ENCODE measurements around the gene MFSD2A. TPM values are rescaled to one million over a fixed set of nuclear protein-coding genes. Genes with fewer than 3 reads are reported as not detected.

Gene MFSD2A
- total RNA-seq (2014; rRNA removed) (8.6 and 12.1 TPM in 2 replicates), Bru-seq, nascent RNA (percentile 48 among the genes with signal in this experiment), BruChase-seq, experiment 1, labeled RNA remaining after a 6-hour chase (percentile 57 among the genes with signal in this experiment), BruChase-seq, experiment 2, labeled RNA remaining after a 2-hour chase (percentile 39 among the genes with signal in this experiment)
- long read RNA-seq, partial matches to known transcripts, result 0 of 1 reads
- long read RNA-seq, other reads (novel, unspliced or antisense), result 0 of 1 reads

DNA sequence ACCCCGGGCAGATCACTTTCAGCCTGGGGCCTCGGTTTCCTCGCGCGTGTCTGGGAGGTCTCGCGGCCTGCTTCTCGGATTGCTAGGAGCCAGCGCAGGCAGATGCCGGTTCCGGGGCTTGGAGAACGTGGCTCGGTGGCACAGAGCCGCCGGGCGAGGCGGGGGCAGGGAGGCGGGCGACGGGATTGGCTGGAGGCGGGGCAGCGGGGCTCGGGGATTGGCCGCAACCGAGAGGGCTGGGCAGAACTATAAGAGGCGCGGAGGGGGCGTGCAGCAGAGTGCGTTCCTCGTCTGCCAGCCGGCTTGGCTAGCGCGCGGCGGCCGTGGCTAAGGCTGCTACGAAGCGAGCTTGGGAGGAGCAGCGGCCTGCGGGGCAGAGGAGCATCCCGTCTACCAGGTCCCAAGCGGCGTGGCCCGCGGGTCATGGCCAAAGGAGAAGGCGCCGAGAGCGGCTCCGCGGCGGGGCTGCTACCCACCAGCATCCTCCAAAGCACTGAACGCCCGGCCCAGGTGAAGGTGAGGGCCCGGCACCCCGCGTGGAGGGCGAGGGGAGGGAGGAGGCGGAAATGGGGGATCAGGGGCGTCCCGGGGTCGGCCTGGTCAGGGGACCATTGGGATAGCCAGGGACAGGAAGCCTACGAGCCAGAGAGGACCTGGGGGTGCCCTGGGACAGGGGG, at the start of gene MFSD2A:
TSS of gene MFSD2A (plus strand) at position 276 of the 677 bp plus-strand sequence. CDS start at position 424, 148 bp downstream.
- BruUV-seq (replicated peaks), result no TSS peak
- Histone ChIP-seq H3K79me2 (ENCODE audit: low read length) (peaks cover 17% of the 10 kb centered on the region), H3K9me3 (ENCODE audit: low read length) (no peaks in the 10 kb centered on the region), H3K27ac (ENCODE audit: low read length) (peak within 1 kb of the TSS; percentile 4; the same call in 1 of the 2 replicates), H3K4me3 (ENCODE audit: low read length) (peak within 1 kb of the TSS; percentile 88), H3F3A (ENCODE audit: low read length, unreplicated experiment) (no peaks in the 10 kb centered on the region), H3K36me3 (ENCODE audit: low read depth, low read length) (peaks cover 9% of the 10 kb centered on the region; the same call in 1 of the 2 replicates), H4K20me1 (ENCODE audit: low read length) (peaks cover 4% of the 10 kb centered on the region; the same call in 1 of the 2 replicates), H2AFZ (ENCODE audit: low read length) (peak within 1 kb of the TSS; percentile 86), H3K9me2 (replicated peaks; ENCODE audit: low read length) (no peaks in the 10 kb centered on the region), H3K27me3 (ENCODE audit: low read length) (no peaks in the 10 kb centered on the region), H3K4me2 (ENCODE audit: low read length) (peak within 1 kb of the TSS; percentile 99), H3K9ac (ENCODE audit: low read length) (peak within 1 kb of the TSS; percentile 71), H3K4me1 (ENCODE audit: insufficient read depth, low read length) (peaks cover 17% of the 10 kb centered on the region)
- ATAC-seq, result peak; percentile 86
- TF ChIP-seq, protein P1, sequence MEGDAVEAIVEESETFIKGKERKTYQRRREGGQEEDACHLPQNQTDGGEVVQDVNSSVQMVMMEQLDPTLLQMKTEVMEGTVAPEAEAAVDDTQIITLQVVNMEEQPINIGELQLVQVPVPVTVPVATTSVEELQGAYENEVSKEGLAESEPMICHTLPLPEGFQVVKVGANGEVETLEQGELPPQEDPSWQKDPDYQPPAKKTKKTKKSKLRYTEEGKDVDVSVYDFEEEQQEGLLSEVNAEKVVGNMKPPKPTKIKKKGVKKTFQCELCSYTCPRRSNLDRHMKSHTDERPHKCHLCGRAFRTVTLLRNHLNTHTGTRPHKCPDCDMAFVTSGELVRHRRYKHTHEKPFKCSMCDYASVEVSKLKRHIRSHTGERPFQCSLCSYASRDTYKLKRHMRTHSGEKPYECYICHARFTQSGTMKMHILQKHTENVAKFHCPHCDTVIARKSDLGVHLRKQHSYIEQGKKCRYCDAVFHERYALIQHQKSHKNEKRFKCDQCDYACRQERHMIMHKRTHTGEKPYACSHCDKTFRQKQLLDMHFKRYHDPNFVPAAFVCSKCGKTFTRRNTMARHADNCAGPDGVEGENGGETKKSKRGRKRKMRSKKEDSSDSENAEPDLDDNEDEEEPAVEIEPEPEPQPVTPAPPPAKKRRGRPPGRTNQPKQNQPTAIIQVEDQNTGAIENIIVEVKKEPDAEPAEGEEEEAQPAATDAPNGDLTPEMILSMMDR (conservative IDR thresholded peaks at IDR 0.05; ENCODE audit: low read depth, low read length), result no peak
- TF ChIP-seq EZH2 (IDR thresholded peaks at IDR 0.05; ENCODE audit: low read length, unreplicated experiment) (no peak), EZH2phosphoT487 (IDR thresholded peaks at IDR 0.05; ENCODE audit: borderline replicate concordance, low read length) (no peak)
- POLR2A ChIA-PET (ENCODE audit: unreplicated experiment), result interaction anchor here (0.7 kb wide), 1 partner anchor 35 kb away, joined by 3 read pairs; no protein-coding TSS in a partner anchor
- peak; percentile 90 for DNase-seq
- intact Hi-C loops (cut with micrococcal nuclease), result no loop called here
- CTCF ChIA-PET, result interaction anchor here (1.8 kb wide), 1 partner anchor 35 kb away, joined by 19 read pairs; no protein-coding TSS in a partner anchor

DNA sequence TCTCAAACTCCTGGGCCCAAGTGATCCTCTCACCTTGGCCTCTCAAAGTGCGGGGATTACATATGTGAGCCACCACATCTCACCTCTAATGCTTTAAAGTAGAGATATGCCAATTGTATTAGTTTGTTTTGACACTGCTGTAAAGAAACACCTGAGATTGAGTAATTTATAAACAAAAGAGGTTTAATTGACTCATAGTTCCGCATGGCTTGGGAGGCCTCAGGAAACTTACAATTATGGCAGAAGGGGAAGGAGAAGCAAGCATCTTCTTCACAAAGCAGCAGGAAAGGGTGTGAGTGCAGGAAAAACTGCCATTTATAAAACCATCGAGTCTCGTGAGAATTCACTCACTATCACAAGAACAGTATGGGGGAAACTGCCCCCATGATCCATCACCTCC, 49.8 kb upstream of the MFSD2A start:
- no peaks in the 10 kb centered on the region for H4K20me1 ChIP-seq (ENCODE audit: low read length)
- no peak overlapping the region for H2AFZ ChIP-seq (ENCODE audit: low read length)
- 0 out of 2 replicates have a peak, but pooled peaks cover 7% of the 10 kb centered on the region for H3K9me3 ChIP-seq (ENCODE audit: low read length)
- H3K36me3 ChIP-seq (ENCODE audit: low read depth, low read length), result no peaks in the 10 kb centered on the region
- TF ChIP-seq, protein P1 (conservative IDR thresholded peaks at IDR 0.05; ENCODE audit: low read depth, low read length), result no peak
- TF ChIP-seq EZH2phosphoT487 (IDR thresholded peaks at IDR 0.05; ENCODE audit: borderline replicate concordance, low read length) (no peak), EZH2 (IDR thresholded peaks at IDR 0.05; ENCODE audit: low read length, unreplicated experiment) (no peak)
- no peaks in the 10 kb centered on the region for H3K79me2 ChIP-seq (ENCODE audit: low read length)
- H3K9ac ChIP-seq (ENCODE audit: low read length), result no peak overlapping the region
- no peak overlapping the region for H3K4me3 ChIP-seq (ENCODE audit: low read length)
- no peaks in the 10 kb centered on the region for H3K9me2 ChIP-seq (replicated peaks; ENCODE audit: low read length)
- H3K4me1 ChIP-seq (ENCODE audit: insufficient read depth, low read length), result peaks cover 7% of the 10 kb centered on the region; the same call in 1 of the 2 replicates
- DNase-seq (no peak), ATAC-seq (no peak)
- intact Hi-C loops (cut with micrococcal nuclease), result no loop called here
- CTCF ChIA-PET, result no interaction called here
- no peaks in the 10 kb centered on the region for H3F3A ChIP-seq (ENCODE audit: low read length, unreplicated experiment)
- no peak overlapping the region for H3K4me2 ChIP-seq (ENCODE audit: low read length)
- H3K27me3 ChIP-seq (ENCODE audit: low read length), result no peaks in the 10 kb centered on the region
- POLR2A ChIA-PET (ENCODE audit: unreplicated experiment), result no interaction called here
- H3K27ac ChIP-seq (ENCODE audit: low read length), result no peak overlapping the region
- no TSS peak for BruUV-seq (replicated peaks)

All from PC-3 (cell line).